Vagina (tissue), 2 donors: ENCODE results near the gene PRMT9.

Source experiments
- POLR2AphosphoS5 ChIP-seq, 2 donors: sonication (generic); formaldehyde crosslinking; IDR thresholded peaks; one replicate each; pipeline ENCODE4 v1.9.0; 2017; ENCODE audit warnings: antibody characterized with exemption in 2 of 2, mild to moderate bottlenecking in 2 of 2, low read depth in 1 of 2; ENCODE audit not compliant: insufficient read depth in 1 of 2
- TF ChIP-seq, protein P1 (sequence below), 3 experiments: fragments of 450-650 bp in 2 of 3; fragments of 200-600 bp in 1 of 3; sonication (generic) in 1 of 3; IDR thresholded peaks; one replicate each; pipeline ENCODE4 v1.5.1; 2017 to 2019; ENCODE audit warnings: antibody characterized with exemption in 3 of 3, mild to moderate bottlenecking in 2 of 3, moderate library complexity in 2 of 3

GRCh38 chr4:147674496-147674895 lies 9.5 kb downstream of the PRMT9 start:
- TF ChIP-seq, protein P1, sequence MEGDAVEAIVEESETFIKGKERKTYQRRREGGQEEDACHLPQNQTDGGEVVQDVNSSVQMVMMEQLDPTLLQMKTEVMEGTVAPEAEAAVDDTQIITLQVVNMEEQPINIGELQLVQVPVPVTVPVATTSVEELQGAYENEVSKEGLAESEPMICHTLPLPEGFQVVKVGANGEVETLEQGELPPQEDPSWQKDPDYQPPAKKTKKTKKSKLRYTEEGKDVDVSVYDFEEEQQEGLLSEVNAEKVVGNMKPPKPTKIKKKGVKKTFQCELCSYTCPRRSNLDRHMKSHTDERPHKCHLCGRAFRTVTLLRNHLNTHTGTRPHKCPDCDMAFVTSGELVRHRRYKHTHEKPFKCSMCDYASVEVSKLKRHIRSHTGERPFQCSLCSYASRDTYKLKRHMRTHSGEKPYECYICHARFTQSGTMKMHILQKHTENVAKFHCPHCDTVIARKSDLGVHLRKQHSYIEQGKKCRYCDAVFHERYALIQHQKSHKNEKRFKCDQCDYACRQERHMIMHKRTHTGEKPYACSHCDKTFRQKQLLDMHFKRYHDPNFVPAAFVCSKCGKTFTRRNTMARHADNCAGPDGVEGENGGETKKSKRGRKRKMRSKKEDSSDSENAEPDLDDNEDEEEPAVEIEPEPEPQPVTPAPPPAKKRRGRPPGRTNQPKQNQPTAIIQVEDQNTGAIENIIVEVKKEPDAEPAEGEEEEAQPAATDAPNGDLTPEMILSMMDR (IDR thresholded peaks at IDR 0.05), result no peak
- no peak for TF ChIP-seq POLR2AphosphoS5 (IDR thresholded peaks at IDR 0.05; ENCODE audit: insufficient read depth in 1 of 2, low read depth in 1 of 2)
